Epithelial cell of proximal tubule (primary cell): ENCODE data around the gene CAMK1G. TPM values are rescaled to one million over a fixed set of nuclear protein-coding genes. Genes with fewer than 3 reads are reported as not detected.
A peak's percentile ranks its signal among the peaks of the same experiment; 100 is the strongest.

Experiments
- DNase-seq: peaks from one replicate; pipeline ENCODE4 v3.0.0-alpha.2; 2011; ENCODE audit warnings: low read depth
- H3K4me3 ChIP-seq: 2 replicates; pipeline ENCODE4 v1.5.1; 2011; ENCODE audit warnings: low read depth, mild to moderate bottlenecking, low read length
- CTCF ChIP-seq: conservative IDR thresholded peaks from 2 replicates; pipeline ENCODE4 v1.5.1; 2012; ENCODE audit warnings: low read depth, mild to moderate bottlenecking, low read length
- total RNA-seq: library from RNA; depleted of rRNA; stranded (reverse); fragments of >200 nt; gene quantifications from 2 replicates; pipeline ENCODE4 v1.2.3, GENCODE V29; 2015

The CAMK1G gene
- total RNA-seq, 1 donor from 2014 or later: 0.23 TPM

- DNase-seq: no peak
- TF ChIP-seq CTCF: no peak
- H3K4me3 ChIP-seq: no peak within 1 kb of the TSS
Observed at GRCh38 chr1:209652121-209652735, 68.7 kb downstream of the CAMK1G start, which contains the start of gene LAMB3. TSS of gene LAMB3 (minus strand) at chr1:209652425. CDS start at chr1:209650944, 1,481 bp downstream.

- peak; percentile 80 for DNase-seq
- no peak for TF ChIP-seq CTCF
- no peak overlapping the region for H3K4me3 ChIP-seq
Observed at GRCh38 chr1:209652873-209653401, 69.4 kb downstream of the CAMK1G start.

GRCh38 chr1:209653915-209654351, 70.4 kb downstream of the CAMK1G start:
- H3K4me3 ChIP-seq: no peak overlapping the region
- no peak for TF ChIP-seq CTCF
- DNase-seq: no peak

GRCh38 chr1:209655411-209656231, 72.1 kb downstream of the CAMK1G start:
- H3K4me3 ChIP-seq: no peak overlapping the region
- no peak for DNase-seq
- no peak for TF ChIP-seq CTCF

- TF ChIP-seq CTCF: no peak
- no peak for DNase-seq
- H3K4me3 ChIP-seq: no peak overlapping the region
Observed at GRCh38 chr1:209657140-209657879, 73.8 kb downstream of the CAMK1G start.

- TF ChIP-seq CTCF: no peak
- no peak overlapping the region for H3K4me3 ChIP-seq
- no peak for DNase-seq
Observed at GRCh38 chr1:209657918-209658317, 74.4 kb downstream of the CAMK1G start.
